HTR-8/SVneo (cell line): Measurements from ENCODE around the gene PHLDB2.

Experiments used
- DNase-seq: peaks from one replicate; pipeline ENCODE4 v3.0.0; 2011; ENCODE audit warnings: low spot score, mixed read lengths; ENCODE audit not compliant: insufficient read length
- FAIRE-seq: peaks from 2 replicates; lab custom pipeline; 2011; peaks lifted over from hg19 to GRCh38; lab: Jason Lieb, UNC

Gene PHLDB2

DNA sequence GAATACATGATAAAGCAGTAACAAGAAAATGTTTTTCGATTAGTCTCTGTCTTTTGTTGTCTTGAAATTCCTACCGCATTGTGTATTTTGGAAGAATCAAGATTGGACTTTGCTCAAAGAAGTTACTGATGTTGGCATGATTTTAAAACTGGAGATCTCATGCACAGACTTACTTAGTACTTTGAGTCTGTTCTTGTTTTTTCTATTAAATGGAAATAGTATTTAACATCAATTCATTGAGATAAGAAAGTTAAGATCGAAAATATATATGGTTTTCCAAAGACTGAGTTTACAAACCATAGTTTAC is 122.3 kb downstream of the PHLDB2 start:
- FAIRE-seq: no peak
- no peak for DNase-seq

DNA sequence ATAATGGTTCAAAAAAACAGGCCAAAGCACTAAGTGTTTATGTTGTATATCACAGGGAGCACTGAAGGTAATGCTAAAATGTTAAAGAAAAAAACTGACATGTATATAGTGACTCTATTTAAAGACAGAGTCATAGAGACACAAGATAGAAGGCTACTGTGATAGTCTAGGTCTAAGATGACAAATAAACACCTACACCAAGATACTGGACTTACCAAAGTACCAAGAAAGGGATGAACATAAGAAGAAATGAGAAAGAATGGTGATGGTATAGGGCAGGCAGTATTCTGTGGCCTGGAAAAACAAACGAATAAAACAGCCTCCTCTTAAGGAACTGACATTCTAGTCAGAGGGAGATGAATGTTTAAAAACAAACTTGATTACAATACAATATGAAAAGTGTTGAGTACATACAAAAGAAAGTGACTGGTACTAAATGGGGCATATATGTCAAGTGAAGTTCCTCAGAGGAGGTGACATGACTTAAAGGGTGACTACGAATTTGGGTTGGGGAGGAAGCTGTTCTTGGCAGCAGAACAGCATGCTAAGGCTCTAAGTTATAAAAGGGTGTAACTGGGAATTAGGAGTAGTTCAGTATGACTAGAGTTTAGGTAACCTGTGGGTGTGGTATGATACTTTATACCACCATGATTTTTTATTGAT is 125.7 kb downstream of the PHLDB2 start:
- DNase-seq: no peak
- no peak for FAIRE-seq

GRCh38 chr3:111986800-111987199 is 127.7 kb downstream of the PHLDB2 start:
- no peak for DNase-seq
- no peak for FAIRE-seq

- DNase-seq (peak; percentile 40), FAIRE-seq (no peak)
These were observed 130.1 kb downstream of the PHLDB2 start for GRCh38 chr3:111989061-111989678.

GRCh38 chr3:111993038-111993437 is 134.0 kb downstream of the PHLDB2 start:
- FAIRE-seq (no peak), DNase-seq (no peak)

DNA sequence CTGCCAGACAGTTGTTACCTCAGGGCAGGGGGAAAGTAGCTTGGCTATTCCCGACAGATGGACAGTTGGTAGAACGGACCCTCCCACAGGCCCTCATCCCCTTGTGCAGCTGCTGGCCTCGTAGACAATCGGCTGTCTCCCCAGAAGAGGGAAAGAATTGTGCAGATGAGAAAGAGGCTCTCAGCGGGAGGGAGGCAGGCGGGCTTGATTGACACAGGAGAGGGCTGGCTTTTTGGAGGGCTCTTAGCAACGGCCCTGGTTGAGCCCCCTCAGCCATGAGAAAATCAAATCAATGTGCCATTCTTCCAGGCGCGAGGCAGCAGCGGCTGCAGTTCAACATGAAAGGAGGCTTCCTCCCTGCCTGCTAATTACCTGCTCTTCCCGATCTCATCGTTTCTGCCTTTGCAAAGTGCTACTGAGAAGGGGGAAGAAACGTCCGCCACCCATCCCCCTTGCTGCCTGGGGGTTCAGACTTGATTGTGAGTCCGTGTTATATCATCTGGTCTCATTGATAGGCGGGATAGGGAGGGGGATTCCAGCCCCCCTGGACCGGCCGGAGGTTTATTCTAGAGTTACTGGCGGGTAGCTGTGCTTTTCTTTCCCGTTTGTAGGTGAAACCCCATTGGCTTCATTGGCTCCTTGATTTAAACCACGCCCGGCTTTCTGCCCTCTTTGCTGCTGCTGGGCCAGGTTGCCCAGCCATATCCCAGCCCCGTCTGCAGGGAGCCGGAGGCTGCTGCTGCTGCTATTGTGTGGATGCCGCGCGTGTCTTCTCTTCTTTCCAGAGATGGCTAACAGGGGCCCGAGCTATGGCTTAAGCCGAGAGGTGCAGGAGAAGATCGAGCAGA is 139.8 kb downstream of the PHLDB2 start, which contains the start of gene TAGLN3:
Gene TAGLN3 (plus strand): TSS at position 287 of the 848 bp plus-strand sequence. CDS start 501 bp downstream, at position 788.
- FAIRE-seq (no peak), DNase-seq (peak; percentile 35)

DNA sequence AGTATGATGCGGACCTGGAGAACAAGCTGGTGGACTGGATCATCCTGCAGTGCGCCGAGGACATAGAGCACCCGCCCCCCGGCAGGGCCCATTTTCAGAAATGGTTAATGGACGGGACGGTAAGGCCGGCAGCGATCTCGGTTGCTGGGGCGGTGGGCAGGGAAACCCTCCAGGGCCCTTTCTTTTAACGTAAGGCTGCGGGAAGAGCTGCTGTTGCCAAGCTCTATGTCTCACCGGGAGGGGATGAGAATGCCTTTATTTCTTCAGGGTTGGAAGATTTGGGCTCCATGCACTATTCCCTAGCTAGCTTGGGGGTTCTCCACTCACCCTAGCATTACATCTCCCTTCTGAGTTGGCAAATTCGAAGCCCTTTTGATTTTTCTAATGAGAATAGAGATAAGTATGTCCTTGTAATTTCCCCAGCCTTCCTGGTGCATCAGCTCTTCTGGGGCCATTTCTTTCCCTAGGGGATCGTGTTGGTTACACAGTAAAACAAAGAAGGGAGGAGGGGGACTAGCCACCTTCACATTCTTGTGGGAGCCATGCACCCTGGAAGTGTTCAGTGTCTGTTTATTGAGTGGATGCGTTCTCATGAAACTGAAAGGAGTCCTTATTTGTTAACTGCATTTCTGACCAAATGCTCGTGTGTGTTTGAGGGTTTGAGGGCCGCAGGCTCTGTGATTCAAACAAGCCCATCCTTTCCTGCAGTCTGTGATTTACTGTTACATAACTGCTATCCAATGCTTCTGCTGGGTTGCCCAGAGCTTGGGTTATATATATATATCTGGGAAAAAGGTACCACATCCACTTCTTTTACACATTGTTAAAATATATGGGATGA is 140.6 kb downstream of the PHLDB2 start:
- FAIRE-seq (no peak), DNase-seq (no peak)

DNA sequence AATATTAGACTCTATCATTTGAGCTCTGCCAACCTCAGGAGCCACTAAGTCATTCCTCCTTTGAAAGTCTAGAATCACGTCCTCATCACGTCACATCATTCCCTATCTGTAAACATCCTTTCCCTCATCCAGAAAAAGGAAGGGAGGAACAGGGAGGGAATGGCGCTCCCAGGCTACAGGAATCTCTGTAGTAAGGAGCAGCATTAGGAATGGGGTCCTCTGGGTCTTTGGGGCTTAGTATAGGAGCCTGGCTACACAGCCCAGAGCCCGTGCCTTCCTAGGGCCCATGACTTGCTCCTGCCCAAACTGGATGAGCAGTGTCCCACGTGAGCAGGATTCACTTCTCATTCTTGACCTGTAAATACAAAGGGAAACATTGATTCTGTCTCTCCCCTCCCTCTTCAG is 141.3 kb downstream of the PHLDB2 start:
- FAIRE-seq (no peak), DNase-seq (no peak)

GRCh38 chr3:112000966-112001365 is 141.9 kb downstream of the PHLDB2 start:
- no peak for DNase-seq

DNA sequence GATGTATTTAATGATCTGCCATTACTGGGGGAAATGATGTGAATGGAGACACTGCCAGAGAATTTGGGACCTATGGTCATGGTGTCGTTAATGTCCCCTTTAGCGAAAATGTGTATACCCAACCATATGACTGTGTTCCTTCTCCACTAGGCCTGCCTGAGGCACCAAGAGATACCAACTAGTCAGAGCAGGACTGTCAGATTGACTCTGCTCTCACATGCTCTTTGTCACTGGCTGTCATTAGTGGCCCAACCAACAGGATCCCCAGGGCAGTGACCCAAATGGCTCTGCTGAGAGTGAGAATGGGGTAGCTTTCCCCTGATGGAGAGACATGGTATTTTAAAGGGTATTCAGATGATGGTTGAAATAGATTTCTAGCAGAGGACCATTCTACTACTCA is 142.5 kb downstream of the PHLDB2 start:
- no peak for DNase-seq
- no peak for FAIRE-seq

More at GRCh38 chr3:112000966-112001365, 141.9 kb downstream of the PHLDB2 start:
- no peak for FAIRE-seq

- no peak for DNase-seq
- no peak for FAIRE-seq
These were observed 143.3 kb downstream of the PHLDB2 start for GRCh38 chr3:112002096-112002971.

DNA sequence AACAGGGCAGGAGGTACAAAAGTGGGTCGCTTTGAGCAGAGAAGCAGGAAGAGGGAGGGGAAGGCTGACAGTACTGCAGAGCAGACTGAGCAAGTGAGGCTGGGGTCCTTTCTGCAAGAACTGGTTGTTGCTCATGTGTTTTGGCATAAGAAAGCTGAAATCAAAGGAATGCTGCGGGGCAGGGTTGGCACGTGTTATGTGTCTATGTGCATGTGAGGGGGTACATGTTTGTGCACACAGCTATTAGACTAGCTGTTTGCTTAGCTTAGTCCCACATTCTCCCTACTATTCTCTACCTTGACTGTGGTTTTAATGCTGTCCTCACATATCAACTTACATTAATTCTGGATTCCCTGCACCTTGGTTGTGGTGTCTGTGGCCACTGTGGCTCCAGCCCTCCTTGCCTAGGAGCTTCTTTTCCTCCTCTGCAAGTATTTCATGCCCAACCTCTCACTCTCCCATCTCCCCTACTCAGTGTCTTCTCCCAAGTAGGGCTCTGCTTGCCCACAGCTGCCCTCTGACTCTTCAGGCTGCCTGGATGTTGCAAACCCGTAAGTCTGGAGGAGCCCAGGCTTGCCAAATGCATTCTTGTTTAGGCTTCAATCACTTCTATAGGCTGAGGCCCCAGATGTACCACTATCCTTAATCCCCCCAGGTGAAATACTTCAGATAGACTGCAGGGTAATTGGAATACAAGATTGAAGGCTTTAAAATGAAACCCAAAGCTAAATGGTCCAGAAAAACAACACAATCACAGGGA is 144.4 kb downstream of the PHLDB2 start:
- peak; percentile 13 for FAIRE-seq
- DNase-seq: no peak

- no peak for DNase-seq
- FAIRE-seq: no peak
These were observed 145.1 kb downstream of the PHLDB2 start for GRCh38 chr3:112004187-112004586.

DNA sequence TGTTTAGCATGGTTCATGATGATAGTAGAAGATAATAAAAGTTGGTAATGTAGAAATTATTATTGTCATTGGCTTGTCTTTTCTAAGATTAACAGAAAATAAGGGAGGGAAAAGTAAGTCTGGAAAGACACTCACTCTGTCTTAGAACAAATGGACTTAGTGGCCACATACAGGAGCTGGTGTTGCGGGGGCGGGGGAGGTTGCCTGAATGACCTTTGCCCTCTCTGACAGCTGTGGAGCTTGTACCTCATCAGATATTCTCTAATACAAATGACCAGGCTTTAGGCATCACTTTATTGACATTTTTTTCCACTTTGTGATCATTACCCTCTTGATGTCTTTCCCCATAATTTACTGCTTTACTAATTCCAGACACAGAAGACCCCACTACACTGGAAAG is 145.6 kb downstream of the PHLDB2 start:
- FAIRE-seq: no peak

DNA sequence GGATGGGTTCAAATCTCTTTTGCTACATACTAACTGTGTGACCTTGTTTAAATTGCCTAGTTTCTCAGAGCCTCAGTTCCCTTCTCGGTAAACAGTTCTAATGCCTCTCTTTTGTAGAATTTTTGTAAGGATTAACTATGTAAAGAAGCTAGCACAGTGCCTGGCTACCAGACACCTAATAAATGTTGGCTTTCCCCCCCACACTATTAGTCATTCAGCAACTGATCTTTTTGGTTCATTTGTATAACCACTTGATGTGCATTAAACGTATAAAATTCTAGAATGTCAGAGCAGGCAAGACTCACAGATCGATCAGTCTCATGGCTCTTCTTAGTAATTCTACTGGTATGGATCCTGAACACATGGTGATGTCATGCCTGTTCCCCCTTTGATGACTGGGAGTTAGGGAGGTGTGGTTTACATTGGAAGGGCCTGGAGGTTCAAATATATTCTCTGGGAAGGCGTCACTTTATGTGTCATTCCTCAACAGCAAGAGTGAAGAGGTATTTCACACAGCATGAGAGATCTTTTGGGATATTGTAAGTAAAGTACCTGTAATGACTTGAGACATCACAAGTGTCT is 146.1 kb downstream of the PHLDB2 start:
- no peak for DNase-seq
- FAIRE-seq: no peak

More for the DNA sequence above, 145.6 kb downstream of the PHLDB2 start:
- DNase-seq: no peak

DNA sequence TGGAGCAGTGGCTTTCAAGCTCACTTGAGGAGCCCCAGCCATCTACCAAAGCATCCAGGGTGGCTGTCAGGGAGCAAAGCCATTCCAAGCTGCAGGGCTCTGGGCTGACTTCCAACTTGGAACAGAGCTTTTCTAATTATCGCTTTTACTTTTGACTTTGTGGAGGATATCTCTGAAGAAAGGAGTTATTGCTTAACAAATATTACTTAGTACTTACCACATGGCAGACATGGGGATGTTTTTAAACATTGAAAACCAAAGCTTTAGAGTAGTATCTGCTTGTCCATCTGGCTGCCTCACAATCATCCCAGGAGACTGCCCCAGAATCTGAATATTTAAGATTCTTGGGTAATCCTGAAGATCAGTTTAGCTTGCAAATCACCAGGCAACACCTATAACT is 148.6 kb downstream of the PHLDB2 start:
- FAIRE-seq (no peak), DNase-seq (no peak)

DNA sequence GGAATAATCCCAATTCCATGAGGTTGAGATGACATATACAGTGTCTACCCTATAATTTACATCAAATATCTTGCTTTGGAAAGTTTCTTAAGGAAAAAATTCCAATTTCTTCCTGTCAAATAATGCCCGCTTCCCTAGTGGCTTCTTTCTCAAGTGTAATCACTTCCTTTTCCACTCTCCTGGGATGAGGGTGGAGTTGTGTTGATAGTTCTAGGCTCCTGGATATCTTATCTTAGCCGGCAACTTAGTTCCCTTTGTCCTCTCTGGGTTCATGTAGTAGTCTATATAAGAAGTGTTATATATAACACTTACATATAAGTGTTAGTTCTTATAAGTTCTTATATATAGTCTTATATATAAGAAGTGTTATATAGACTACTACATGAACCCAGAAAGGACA is 150.6 kb downstream of the PHLDB2 start:
- no peak for DNase-seq
- no peak for FAIRE-seq

DNA sequence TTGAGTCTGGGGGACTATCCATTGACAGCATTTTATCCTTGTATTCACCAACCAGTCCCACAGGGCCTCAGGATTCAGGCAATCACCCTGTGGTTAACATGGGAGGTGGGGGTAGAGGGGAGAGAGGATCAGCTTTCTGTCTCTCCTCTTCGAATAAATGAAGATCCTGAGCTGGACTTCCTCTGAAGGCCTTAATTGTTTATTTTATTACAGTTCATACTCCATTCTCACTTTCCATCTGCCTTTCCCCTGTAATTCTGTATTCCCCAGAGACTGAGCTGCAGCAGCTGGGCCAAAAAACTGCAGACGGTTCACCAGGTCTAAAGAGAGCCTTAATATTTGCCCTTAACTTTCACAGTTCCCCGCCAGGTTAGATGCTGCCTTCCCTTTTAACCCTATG is 151.6 kb downstream of the PHLDB2 start:
- no peak for FAIRE-seq
- no peak for DNase-seq
